ENCODE measurements around the gene WRNIP1. TPM values are rescaled to one million over a fixed set of nuclear protein-coding genes. Genes with fewer than 3 reads are reported as not detected.

The WRNIP1 gene
- total and polyA plus RNA-seq, 9 of the 15 experiments (the other 6 are each of a cell fraction or from before 2014, with no cell fraction given): 13.2 to 63.6 (median 48.6) TPM

DNA sequence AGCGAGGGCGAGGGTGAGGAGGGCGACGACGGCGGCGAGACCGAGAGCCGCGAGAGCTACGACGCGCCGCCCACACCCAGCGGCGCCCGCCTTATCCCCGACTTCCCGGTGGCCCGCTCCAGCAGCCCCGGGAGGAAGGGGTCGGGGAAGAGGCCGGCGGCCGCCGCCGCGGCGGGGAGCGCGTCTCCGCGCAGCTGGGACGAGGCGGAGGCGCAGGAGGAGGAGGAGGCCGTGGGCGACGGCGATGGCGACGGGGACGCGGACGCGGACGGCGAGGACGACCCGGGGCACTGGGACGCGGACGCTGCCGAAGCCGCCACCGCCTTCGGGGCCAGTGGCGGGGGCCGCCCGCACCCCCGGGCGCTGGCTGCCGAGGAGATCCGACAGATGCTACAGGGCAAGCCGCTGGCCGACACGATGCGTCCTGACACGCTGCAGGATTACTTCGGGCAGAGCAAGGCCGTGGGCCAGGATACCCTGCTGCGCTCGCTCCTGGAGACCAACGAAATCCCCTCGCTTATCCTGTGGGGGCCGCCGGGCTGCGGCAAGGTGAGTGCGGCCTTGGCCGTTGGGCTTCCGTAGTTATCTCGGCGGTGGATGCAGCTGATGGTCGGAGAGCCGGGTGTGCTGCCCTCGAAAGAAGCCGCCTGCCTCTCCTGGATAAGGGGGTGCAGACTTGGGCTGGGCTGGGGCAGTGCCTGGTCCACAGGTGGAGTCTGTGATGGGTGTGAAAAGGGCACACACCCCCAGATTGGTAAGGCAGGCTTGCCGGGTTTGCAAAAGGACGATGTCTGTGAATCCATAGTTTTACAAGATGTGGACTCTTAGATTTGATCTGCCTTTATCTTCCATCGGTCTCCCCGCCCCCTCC, 938 bp downstream of the WRNIP1 start (continued):
- TF ChIP-seq, protein P1, sequence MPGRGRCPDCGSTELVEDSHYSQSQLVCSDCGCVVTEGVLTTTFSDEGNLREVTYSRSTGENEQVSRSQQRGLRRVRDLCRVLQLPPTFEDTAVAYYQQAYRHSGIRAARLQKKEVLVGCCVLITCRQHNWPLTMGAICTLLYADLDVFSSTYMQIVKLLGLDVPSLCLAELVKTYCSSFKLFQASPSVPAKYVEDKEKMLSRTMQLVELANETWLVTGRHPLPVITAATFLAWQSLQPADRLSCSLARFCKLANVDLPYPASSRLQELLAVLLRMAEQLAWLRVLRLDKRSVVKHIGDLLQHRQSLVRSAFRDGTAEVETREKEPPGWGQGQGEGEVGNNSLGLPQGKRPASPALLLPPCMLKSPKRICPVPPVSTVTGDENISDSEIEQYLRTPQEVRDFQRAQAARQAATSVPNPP (IDR thresholded peaks at IDR 0.05; ENCODE audit: borderline replicate concordance, insufficient read depth, insufficient read length): no peak
- TF ChIP-seq, protein P2, sequence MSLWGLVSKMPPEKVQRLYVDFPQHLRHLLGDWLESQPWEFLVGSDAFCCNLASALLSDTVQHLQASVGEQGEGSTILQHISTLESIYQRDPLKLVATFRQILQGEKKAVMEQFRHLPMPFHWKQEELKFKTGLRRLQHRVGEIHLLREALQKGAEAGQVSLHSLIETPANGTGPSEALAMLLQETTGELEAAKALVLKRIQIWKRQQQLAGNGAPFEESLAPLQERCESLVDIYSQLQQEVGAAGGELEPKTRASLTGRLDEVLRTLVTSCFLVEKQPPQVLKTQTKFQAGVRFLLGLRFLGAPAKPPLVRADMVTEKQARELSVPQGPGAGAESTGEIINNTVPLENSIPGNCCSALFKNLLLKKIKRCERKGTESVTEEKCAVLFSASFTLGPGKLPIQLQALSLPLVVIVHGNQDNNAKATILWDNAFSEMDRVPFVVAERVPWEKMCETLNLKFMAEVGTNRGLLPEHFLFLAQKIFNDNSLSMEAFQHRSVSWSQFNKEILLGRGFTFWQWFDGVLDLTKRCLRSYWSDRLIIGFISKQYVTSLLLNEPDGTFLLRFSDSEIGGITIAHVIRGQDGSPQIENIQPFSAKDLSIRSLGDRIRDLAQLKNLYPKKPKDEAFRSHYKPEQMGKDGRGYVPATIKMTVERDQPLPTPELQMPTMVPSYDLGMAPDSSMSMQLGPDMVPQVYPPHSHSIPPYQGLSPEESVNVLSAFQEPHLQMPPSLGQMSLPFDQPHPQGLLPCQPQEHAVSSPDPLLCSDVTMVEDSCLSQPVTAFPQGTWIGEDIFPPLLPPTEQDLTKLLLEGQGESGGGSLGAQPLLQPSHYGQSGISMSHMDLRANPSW (CRISPR knock-in tag; IDR thresholded peaks at IDR 0.05): no peak
- TF ChIP-seq, protein P3, sequence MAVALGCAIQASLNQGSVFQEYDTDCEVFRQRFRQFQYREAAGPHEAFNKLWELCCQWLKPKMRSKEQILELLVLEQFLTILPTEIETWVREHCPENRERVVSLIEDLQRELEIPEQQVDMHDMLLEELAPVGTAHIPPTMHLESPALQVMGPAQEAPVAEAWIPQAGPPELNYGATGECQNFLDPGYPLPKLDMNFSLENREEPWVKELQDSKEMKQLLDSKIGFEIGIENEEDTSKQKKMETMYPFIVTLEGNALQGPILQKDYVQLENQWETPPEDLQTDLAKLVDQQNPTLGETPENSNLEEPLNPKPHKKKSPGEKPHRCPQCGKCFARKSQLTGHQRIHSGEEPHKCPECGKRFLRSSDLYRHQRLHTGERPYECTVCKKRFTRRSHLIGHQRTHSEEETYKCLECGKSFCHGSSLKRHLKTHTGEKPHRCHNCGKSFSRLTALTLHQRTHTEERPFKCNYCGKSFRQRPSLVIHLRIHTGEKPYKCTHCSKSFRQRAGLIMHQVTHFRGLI (CRISPR knock-in tag; IDR thresholded peaks at IDR 0.05): no peak
- TF ChIP-seq MTA2 (IDR thresholded peaks at IDR 0.05; ENCODE audit: low read depth) (no peak), TAF15 (IDR thresholded peaks at IDR 0.05; ENCODE audit: low read depth, low read length) (no peak), ZSCAN29 (IDR thresholded peaks at IDR 0.05) (no peak), MED1 (CRISPR knock-in tag; IDR thresholded peaks at IDR 0.05; ENCODE audit: borderline replicate concordance) (no peak), SRF (CRISPR knock-in tag; IDR thresholded peaks at IDR 0.05) (no peak)
- TF ChIP-seq, protein P4, sequence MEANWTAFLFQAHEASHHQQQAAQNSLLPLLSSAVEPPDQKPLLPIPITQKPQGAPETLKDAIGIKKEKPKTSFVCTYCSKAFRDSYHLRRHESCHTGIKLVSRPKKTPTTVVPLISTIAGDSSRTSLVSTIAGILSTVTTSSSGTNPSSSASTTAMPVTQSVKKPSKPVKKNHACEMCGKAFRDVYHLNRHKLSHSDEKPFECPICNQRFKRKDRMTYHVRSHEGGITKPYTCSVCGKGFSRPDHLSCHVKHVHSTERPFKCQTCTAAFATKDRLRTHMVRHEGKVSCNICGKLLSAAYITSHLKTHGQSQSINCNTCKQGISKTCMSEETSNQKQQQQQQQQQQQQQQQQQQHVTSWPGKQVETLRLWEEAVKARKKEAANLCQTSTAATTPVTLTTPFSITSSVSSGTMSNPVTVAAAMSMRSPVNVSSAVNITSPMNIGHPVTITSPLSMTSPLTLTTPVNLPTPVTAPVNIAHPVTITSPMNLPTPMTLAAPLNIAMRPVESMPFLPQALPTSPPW (CRISPR knock-in tag; IDR thresholded peaks at IDR 0.05): no peak
- TF ChIP-seq, protein P5, sequence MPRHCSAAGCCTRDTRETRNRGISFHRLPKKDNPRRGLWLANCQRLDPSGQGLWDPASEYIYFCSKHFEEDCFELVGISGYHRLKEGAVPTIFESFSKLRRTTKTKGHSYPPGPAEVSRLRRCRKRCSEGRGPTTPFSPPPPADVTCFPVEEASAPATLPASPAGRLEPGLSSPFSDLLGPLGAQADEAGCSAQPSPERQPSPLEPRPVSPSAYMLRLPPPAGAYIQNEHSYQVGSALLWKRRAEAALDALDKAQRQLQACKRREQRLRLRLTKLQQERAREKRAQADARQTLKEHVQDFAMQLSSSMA (CRISPR knock-in tag; IDR thresholded peaks at IDR 0.05): no peak
- TF ChIP-seq, protein P6, sequence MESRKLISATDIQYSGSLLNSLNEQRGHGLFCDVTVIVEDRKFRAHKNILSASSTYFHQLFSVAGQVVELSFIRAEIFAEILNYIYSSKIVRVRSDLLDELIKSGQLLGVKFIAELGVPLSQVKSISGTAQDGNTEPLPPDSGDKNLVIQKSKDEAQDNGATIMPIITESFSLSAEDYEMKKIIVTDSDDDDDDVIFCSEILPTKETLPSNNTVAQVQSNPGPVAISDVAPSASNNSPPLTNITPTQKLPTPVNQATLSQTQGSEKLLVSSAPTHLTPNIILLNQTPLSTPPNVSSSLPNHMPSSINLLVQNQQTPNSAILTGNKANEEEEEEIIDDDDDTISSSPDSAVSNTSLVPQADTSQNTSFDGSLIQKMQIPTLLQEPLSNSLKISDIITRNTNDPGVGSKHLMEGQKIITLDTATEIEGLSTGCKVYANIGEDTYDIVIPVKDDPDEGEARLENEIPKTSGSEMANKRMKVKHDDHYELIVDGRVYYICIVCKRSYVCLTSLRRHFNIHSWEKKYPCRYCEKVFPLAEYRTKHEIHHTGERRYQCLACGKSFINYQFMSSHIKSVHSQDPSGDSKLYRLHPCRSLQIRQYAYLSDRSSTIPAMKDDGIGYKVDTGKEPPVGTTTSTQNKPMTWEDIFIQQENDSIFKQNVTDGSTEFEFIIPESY (CRISPR knock-in tag; IDR thresholded peaks at IDR 0.05): no peak
